MM.1S (cell line): ENCODE data around the gene SLC4A9.

Experiments used
- DNase-seq: peaks from one replicate; pipeline ENCODE4 v3.0.0-alpha.2; 2015
- H2AFZ ChIP-seq: fragments of 300-600 bp; sonication (generic); 2 replicates; pipeline ENCODE4 v1.6.0; 2016; ENCODE audit warnings: antibody characterized with exemption, low read length
- H3F3A ChIP-seq: fragments of 300-600 bp; sonication (generic); 2 replicates; pipeline ENCODE4 v1.6.1; 2016; ENCODE audit warnings: mild to moderate bottlenecking, antibody characterized with exemption, low read length, moderate library complexity, mixed read lengths; ENCODE audit not compliant: insufficient read depth
- H3K27ac ChIP-seq: fragments of 300-600 bp; sonication (generic); 2 replicates; pipeline ENCODE4 v1.5.1; 2016; ENCODE audit warnings: mild to moderate bottlenecking, low read length
- H3K27me3 ChIP-seq: fragments of 300-600 bp; sonication (generic); replicated peaks from 2 replicates; pipeline ENCODE4 v1.6.0; 2016; ENCODE audit warnings: low read length; ENCODE audit not compliant: insufficient read depth
- H3K36me3 ChIP-seq: fragments of 300-600 bp; sonication (generic); replicated peaks from 2 replicates; pipeline ENCODE4 v1.6.1; 2016; ENCODE audit warnings: mild to moderate bottlenecking, low read length, mixed read lengths; ENCODE audit not compliant: insufficient read depth
- H3K4me1 ChIP-seq: fragments of 300-600 bp; sonication (generic); 2 replicates; pipeline ENCODE4 v1.6.1; 2016; ENCODE audit warnings: low read length, mixed read lengths
- H3K4me2 ChIP-seq: fragments of 300-600 bp; sonication (generic); 2 replicates; pipeline ENCODE4 v1.6.0; 2016; ENCODE audit warnings: low read depth, low read length
- H3K4me3 ChIP-seq: fragments of 300-600 bp; sonication (generic); 2 replicates; pipeline ENCODE4 v1.5.1; 2016; ENCODE audit warnings: low read length, mixed read lengths
- H3K79me2 ChIP-seq: fragments of 300-600 bp; sonication (generic); 2 replicates; pipeline ENCODE4 v1.6.1; 2016; ENCODE audit warnings: mixed run types, low read length, mixed read lengths
- H3K9ac ChIP-seq: fragments of 300-600 bp; sonication (generic); 2 replicates; pipeline ENCODE4 v1.6.1; 2016; ENCODE audit warnings: low read length, mixed read lengths
- H3K9me2 ChIP-seq: fragments of 300-600 bp; sonication (generic); replicated peaks from 2 replicates; pipeline ENCODE4 v1.6.1; 2016; ENCODE audit warnings: mild to moderate bottlenecking, low read length, mixed read lengths; ENCODE audit not compliant: insufficient read depth
- H3K9me3 ChIP-seq: fragments of 300-600 bp; sonication (generic); replicated peaks from 2 replicates; pipeline ENCODE4 v1.6.1; 2016; ENCODE audit warnings: mild to moderate bottlenecking, low read length, mixed read lengths; ENCODE audit not compliant: insufficient read depth
- H4K20me1 ChIP-seq: fragments of 300-600 bp; sonication (generic); 2 replicates; pipeline ENCODE4 v1.6.1; 2016; ENCODE audit warnings: mild to moderate bottlenecking, low read length, moderate library complexity, mixed read lengths; ENCODE audit not compliant: insufficient read depth
- CTCF ChIP-seq: fragments of 300-600 bp; sonication (generic); IDR thresholded peaks from 2 replicates; pipeline ENCODE4 v1.5.1; 2016; ENCODE audit warnings: antibody characterized with exemption, low read length, mixed read lengths
- EZH2 ChIP-seq: fragments of 300-600 bp; sonication (generic); optimal IDR thresholded peaks from 2 replicates; pipeline ENCODE3; 2017; ENCODE audit warnings: low read depth, mild to moderate bottlenecking, antibody characterized with exemption, low read length, mixed read lengths
- EZH2phosphoT487 ChIP-seq: fragments of 300-600 bp; sonication (generic); IDR thresholded peaks from 2 replicates; pipeline ENCODE4 v1.6.1; 2018; ENCODE audit warnings: antibody characterized with exemption, low read length

The SLC4A9 gene

GRCh38 chr5:140312067-140312790, 47.8 kb upstream of the SLC4A9 start:
- Histone ChIP-seq H3F3A (no peaks in the 10 kb centered on the region), H3K9ac (no peak overlapping the region), H4K20me1 (no peaks in the 10 kb centered on the region), H3K4me2 (no peak overlapping the region), H3K36me3 (no peaks in the 10 kb centered on the region), H3K4me1 (no peaks in the 10 kb centered on the region), H3K9me2 (no peaks in the 10 kb centered on the region), H3K27ac (no peak overlapping the region), H3K27me3 (no peaks in the 10 kb centered on the region), H2AFZ (no peak overlapping the region), H3K9me3 (no peaks in the 10 kb centered on the region), H3K4me3 (no peak overlapping the region), H3K79me2 (no peaks in the 10 kb centered on the region)
- DNase-seq = no peak
- TF ChIP-seq EZH2 (no peak), CTCF (no peak), EZH2phosphoT487 (no peak)

- DNase-seq = no peak
- Histone ChIP-seq H2AFZ (no peak overlapping the region), H3K79me2 (no peaks in the 10 kb centered on the region), H3K36me3 (no peaks in the 10 kb centered on the region), H3F3A (no peaks in the 10 kb centered on the region), H4K20me1 (no peaks in the 10 kb centered on the region), H3K9ac (no peak overlapping the region), H3K9me3 (no peaks in the 10 kb centered on the region), H3K4me3 (no peak overlapping the region), H3K27me3 (no peaks in the 10 kb centered on the region), H3K9me2 (no peaks in the 10 kb centered on the region), H3K27ac (no peak overlapping the region), H3K4me2 (no peak overlapping the region), H3K4me1 (no peaks in the 10 kb centered on the region)
- TF ChIP-seq CTCF (no peak), EZH2 (no peak), EZH2phosphoT487 (no peak)
These were observed 47.2 kb upstream of the SLC4A9 start for GRCh38 chr5:140312791-140313189.

- Histone ChIP-seq H3K9ac (no peak overlapping the region), H3K9me2 (no peaks in the 10 kb centered on the region), H3K27me3 (no peaks in the 10 kb centered on the region), H3K9me3 (no peaks in the 10 kb centered on the region), H3K4me1 (no peaks in the 10 kb centered on the region), H3K4me2 (no peak overlapping the region), H3K27ac (no peak overlapping the region), H3K4me3 (no peak overlapping the region), H4K20me1 (no peaks in the 10 kb centered on the region), H3F3A (no peaks in the 10 kb centered on the region), H3K36me3 (no peaks in the 10 kb centered on the region), H2AFZ (no peak overlapping the region), H3K79me2 (no peaks in the 10 kb centered on the region)
- no peak for DNase-seq
- TF ChIP-seq CTCF = no peak
- no peak for TF ChIP-seq EZH2
- no peak for TF ChIP-seq EZH2phosphoT487
These were observed 42.1 kb upstream of the SLC4A9 start for GRCh38 chr5:140317859-140318258.
